PC-9 (cell line): ENCODE results near the gene SLC10A2.

Experiments
- CTCF ChIP-seq: fragments of 200-600 bp; sonication (generic); conservative IDR thresholded peaks from 2 replicates; pipeline ENCODE4 v1.6.1; 2017; ENCODE audit warnings: mixed run types, antibody characterized with exemption, mild to moderate bottlenecking, moderate library complexity
- EZH2 ChIP-seq: fragments of 200-600 bp; sonication (generic); IDR thresholded peaks from 2 replicates; pipeline ENCODE4 v1.8.0; 2017; ENCODE audit warnings: antibody characterized with exemption, low read depth

- no peak for TF ChIP-seq CTCF
- no peak for TF ChIP-seq EZH2
These were observed 4.1 kb downstream of the SLC10A2 start for GRCh38 chr13:103062079-103062478.
